Tibial nerve (tissue), 4 donors: ENCODE results near the gene MAPKAP1.

Experiments
- CTCF ChIP-seq, 5 experiments: fragments of 200-600 bp in 3 of 5; fragments of 450-650 bp in 2 of 5; sonication (generic) in 3 of 5; IDR thresholded peaks; one replicate each; pipeline ENCODE4 v1.5.1; 2016 to 2019; ENCODE audit warnings: antibody characterized with exemption in 5 of 5, mild to moderate bottlenecking in 3 of 5, moderate library complexity in 2 of 5
- EP300 ChIP-seq, 2 donors: sonication (generic); formaldehyde crosslinking; IDR thresholded peaks; one replicate each; pipeline ENCODE4 v1.6.1; 2017; ENCODE audit warnings: antibody characterized with exemption in 2 of 2, mild to moderate bottlenecking in 1 of 2

- TF ChIP-seq EP300 (IDR thresholded peaks at IDR 0.05) (no peak), CTCF (IDR thresholded peaks at IDR 0.05) (no peak)
These were observed 430 bp upstream of the MAPKAP1 start for GRCh38 chr9:125707472-125707804.
